ENCODE data around the gene SYT12. TPM values are rescaled to one million over a fixed set of nuclear protein-coding genes. Genes with fewer than 3 reads are reported as not detected.

SYT12 gene
- total RNA-seq, 1 donor from 2014 or later = 0.34 TPM

DNA sequence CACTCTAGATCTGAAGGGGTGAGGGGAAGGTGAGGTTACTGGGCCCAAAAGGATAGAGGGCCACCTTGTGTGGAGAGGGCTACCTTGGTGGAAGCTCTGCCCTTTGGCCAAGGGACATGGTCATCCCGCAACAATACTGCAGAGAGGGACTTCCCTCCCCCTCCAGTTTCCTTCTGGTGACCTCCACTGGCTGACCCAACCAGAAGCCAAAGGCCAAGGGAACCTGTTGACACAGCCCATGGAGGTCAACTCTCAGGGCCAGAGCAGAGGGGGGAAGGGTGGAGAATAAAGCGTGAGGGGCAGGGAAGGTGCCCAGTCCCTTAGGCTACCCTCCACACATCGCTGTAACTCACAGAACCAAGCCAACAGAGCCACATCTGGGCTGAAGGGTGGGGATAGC lies 18.7 kb downstream of the SYT12 start:
- Histone ChIP-seq H3K9me3 (ENCODE audit: insufficient read depth, low read depth, low read length) (no peaks in the 10 kb centered on the region), H3K4me1 (ENCODE audit: insufficient read depth, low read length) (peaks cover 22% of the 10 kb centered on the region), H3K4me3 (ENCODE audit: insufficient read depth, low read depth, low read length) (no peak overlapping the region), H3K36me3 (ENCODE audit: insufficient read depth, low read length) (no peaks in the 10 kb centered on the region), H2AFZ (ENCODE audit: low read depth, low read length) (no peak overlapping the region), H3K27me3 (ENCODE audit: insufficient read depth, low read length) (no peaks in the 10 kb centered on the region), H3K4me2 (ENCODE audit: low read length) (no peak overlapping the region), H3K9ac (ENCODE audit: low read length) (no peak overlapping the region), H3K79me2 (ENCODE audit: insufficient read depth, low read length) (no peaks in the 10 kb centered on the region), H4K20me1 (ENCODE audit: insufficient read depth, low read length) (no peaks in the 10 kb centered on the region), H3K27ac (ENCODE audit: low read depth, low read length) (no peak overlapping the region)
- Mint-ChIP-seq H3K27me3 (ENCODE audit: low read depth, unreplicated experiment) (peaks cover 14% of the 10 kb centered on the region), H3K4me1 (ENCODE audit: low read depth, unreplicated experiment) (peaks cover 8% of the 10 kb centered on the region), H3K4me3 (ENCODE audit: unreplicated experiment) (no peak overlapping the region), H3K36me3 (ENCODE audit: low read depth, unreplicated experiment) (peaks cover 2% of the 10 kb centered on the region), H3K27ac (ENCODE audit: unreplicated experiment) (no peak overlapping the region), H3K9me3 (ENCODE audit: unreplicated experiment) (no peaks in the 10 kb centered on the region)
- FAIRE-seq (no peak), DNase-seq (ENCODE audit: low read depth) (no peak)
- no peak for TF ChIP-seq EZH2 (IDR thresholded peaks at IDR 0.05; ENCODE audit: insufficient read depth, low read length)
- TF ChIP-seq, protein P1, sequence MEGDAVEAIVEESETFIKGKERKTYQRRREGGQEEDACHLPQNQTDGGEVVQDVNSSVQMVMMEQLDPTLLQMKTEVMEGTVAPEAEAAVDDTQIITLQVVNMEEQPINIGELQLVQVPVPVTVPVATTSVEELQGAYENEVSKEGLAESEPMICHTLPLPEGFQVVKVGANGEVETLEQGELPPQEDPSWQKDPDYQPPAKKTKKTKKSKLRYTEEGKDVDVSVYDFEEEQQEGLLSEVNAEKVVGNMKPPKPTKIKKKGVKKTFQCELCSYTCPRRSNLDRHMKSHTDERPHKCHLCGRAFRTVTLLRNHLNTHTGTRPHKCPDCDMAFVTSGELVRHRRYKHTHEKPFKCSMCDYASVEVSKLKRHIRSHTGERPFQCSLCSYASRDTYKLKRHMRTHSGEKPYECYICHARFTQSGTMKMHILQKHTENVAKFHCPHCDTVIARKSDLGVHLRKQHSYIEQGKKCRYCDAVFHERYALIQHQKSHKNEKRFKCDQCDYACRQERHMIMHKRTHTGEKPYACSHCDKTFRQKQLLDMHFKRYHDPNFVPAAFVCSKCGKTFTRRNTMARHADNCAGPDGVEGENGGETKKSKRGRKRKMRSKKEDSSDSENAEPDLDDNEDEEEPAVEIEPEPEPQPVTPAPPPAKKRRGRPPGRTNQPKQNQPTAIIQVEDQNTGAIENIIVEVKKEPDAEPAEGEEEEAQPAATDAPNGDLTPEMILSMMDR (IDR thresholded peaks at IDR 0.05; ENCODE audit: insufficient read depth, low read depth, low read length) = no peak

DNA sequence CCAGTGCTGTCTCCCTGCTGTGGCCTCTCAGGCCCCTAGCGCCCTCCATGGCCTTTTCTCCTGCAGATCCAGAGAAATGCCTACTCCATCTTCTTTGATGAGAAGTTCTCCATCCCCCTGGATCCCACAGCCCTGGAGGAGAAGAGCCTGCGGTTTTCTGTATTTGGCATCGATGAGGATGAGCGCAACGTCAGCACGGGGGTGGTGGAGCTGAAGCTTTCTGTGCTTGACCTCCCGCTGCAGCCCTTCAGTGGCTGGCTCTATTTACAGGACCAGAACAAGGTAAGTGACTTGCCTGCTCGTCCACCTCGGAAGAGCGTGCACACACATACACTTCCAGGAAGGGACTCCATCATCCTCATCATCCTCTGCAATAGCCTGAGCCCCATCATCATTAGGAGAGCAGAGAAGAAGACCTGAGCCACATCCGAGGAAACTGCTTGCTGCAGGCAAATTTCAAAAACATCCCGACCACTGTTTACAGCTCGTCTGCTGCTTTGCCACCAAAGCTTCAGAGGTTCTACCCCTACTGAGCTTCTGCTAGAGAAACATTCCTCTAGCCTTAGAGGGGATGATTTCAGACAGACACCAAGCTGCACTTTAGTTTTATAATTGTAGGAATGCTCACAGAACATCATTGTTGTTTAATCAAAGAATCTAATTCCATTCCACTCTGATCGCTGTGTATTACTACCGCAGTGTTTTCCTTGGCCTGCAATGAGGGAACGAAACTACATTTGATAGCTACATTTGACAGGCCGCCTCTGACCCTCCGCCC lies 20.8 kb downstream of the SYT12 start:
- no peaks in the 10 kb centered on the region for H3K79me2 ChIP-seq (ENCODE audit: insufficient read depth, low read length)
- no peak for FAIRE-seq

More for the DNA sequence above, 20.8 kb downstream of the SYT12 start:
- DNase-seq (ENCODE audit: low read depth) = no peak
- peaks cover 22% of the 10 kb centered on the region for H3K4me1 ChIP-seq (ENCODE audit: insufficient read depth, low read length)
- no peaks in the 10 kb centered on the region for H4K20me1 ChIP-seq (ENCODE audit: insufficient read depth, low read length)
- no peak overlapping the region for H3K4me3 ChIP-seq (ENCODE audit: insufficient read depth, low read depth, low read length)
- H3K36me3 ChIP-seq (ENCODE audit: insufficient read depth, low read length) = no peaks in the 10 kb centered on the region
- Mint-ChIP-seq H3K4me3 (ENCODE audit: unreplicated experiment) (no peak overlapping the region), H3K27me3 (ENCODE audit: low read depth, unreplicated experiment) (peaks cover 15% of the 10 kb centered on the region), H3K9me3 (ENCODE audit: unreplicated experiment) (no peaks in the 10 kb centered on the region), H3K36me3 (ENCODE audit: low read depth, unreplicated experiment) (peaks cover 2% of the 10 kb centered on the region), H3K4me1 (ENCODE audit: low read depth, unreplicated experiment) (peaks cover 8% of the 10 kb centered on the region), H3K27ac (ENCODE audit: unreplicated experiment) (no peak overlapping the region)
- no peaks in the 10 kb centered on the region for H3K9me3 ChIP-seq (ENCODE audit: insufficient read depth, low read depth, low read length)
- H2AFZ ChIP-seq (ENCODE audit: low read depth, low read length) = no peak overlapping the region
- H3K9ac ChIP-seq (ENCODE audit: low read length) = no peak overlapping the region
- no peak overlapping the region for H3K4me2 ChIP-seq (ENCODE audit: low read length)
- no peak overlapping the region for H3K27ac ChIP-seq (ENCODE audit: low read depth, low read length)
- no peaks in the 10 kb centered on the region for H3K27me3 ChIP-seq (ENCODE audit: insufficient read depth, low read length)
- TF ChIP-seq EZH2 (IDR thresholded peaks at IDR 0.05; ENCODE audit: insufficient read depth, low read length) = no peak
- TF ChIP-seq, protein P1 (IDR thresholded peaks at IDR 0.05; ENCODE audit: insufficient read depth, low read depth, low read length) = no peak

Measured in astrocyte (in vitro differentiated cells and primary cell).